IMR-90 (cell line): Measurements from ENCODE around the gene CNKSR3. TPM values are rescaled to one million over a fixed set of nuclear protein-coding genes. Genes with fewer than 3 reads are reported as not detected.

Experiments
- ATAC-seq: fragments of 200-7000 bp; cut with Tn5 transposase; 2 replicates; pipeline ENCODE4 v1.9.1; 2020; ENCODE audit warnings: low read depth, mild to moderate bottlenecking, moderate library complexity
- BruUV-seq: library from RNA; stranded (reverse); fragments of 400-500 nt; replicated peaks from 2 replicates; lab custom pipeline; 2021; lab: Mats Ljungman, UMichigan
- CTCF ChIA-PET: fragments of 300-600 bp; formaldehyde crosslinking; extraction: SDS; loops from one replicate; lab custom pipeline; 2021; ENCODE audit warnings: antibody characterized with exemption; lab: Yijun Ruan, JAX
- POLR2A ChIA-PET: fragments of 300-600 bp; sonication (Branson Sonifier 250); formaldehyde crosslinking; loops from one replicate; lab custom pipeline; 2022; ENCODE audit warnings: antibody characterized with exemption; ENCODE audit not compliant: unreplicated experiment; lab: Charles Lee
- DNase-seq: peaks from one replicate; pipeline ENCODE4 v3.0.0; 2013
- H2AFZ ChIP-seq: replicated peaks from 2 replicates; pipeline ENCODE3; 2013; ENCODE audit warnings: low read length, mild to moderate bottlenecking; ENCODE audit not compliant: poor library complexity
- H2AK5ac ChIP-seq: 2 replicates; pipeline ENCODE4 v1.6.1; 2013; ENCODE audit warnings: low read depth, low read length, inconsistent platforms
- H2AK9ac ChIP-seq: replicated peaks from 2 replicates; pipeline ENCODE3; 2013; ENCODE audit warnings: mild to moderate bottlenecking, low read depth, low read length, moderate library complexity; ENCODE audit not compliant: poor library complexity
- H2BK120ac ChIP-seq: 2 replicates; pipeline ENCODE4 v1.6.1; 2013; ENCODE audit warnings: low read depth, low read length, inconsistent platforms
- H2BK15ac ChIP-seq: 3 replicates; pipeline ENCODE4 v1.6.1; 2013; ENCODE audit warnings: low read depth, low read length, inconsistent platforms
- H2BK20ac ChIP-seq: 2 replicates; pipeline ENCODE4 v1.6.1; 2013; ENCODE audit warnings: low read depth, mild to moderate bottlenecking, inconsistent platforms, low read length, moderate library complexity
- H2BK5ac ChIP-seq: 2 replicates; pipeline ENCODE4 v1.6.1; 2013; ENCODE audit warnings: mild to moderate bottlenecking, low read depth, low read length, inconsistent platforms; ENCODE audit not compliant: poor library complexity, severe bottlenecking
- H3K14ac ChIP-seq: replicated peaks from 2 replicates; pipeline ENCODE4 v1.6.1; 2013; ENCODE audit warnings: low read depth, low read length, inconsistent platforms
- H3K18ac ChIP-seq: 2 replicates; pipeline ENCODE4 v1.6.1; 2013; ENCODE audit warnings: low read depth, low read length, control low read depth
- H3K23ac ChIP-seq: 2 replicates; pipeline ENCODE4 v1.6.1; 2013; ENCODE audit warnings: low read depth, low read length, inconsistent platforms
- H3K27ac ChIP-seq: 2 replicates; pipeline ENCODE4 v1.5.1; 2013; ENCODE audit warnings: mild to moderate bottlenecking, control low read depth, low read length; ENCODE audit not compliant: insufficient read depth
- H3K27me3 ChIP-seq: 2 replicates; pipeline ENCODE4 v1.6.1; 2013; ENCODE audit warnings: low read length; ENCODE audit not compliant: control insufficient read depth, insufficient read depth
- H3K36me3 ChIP-seq: 2 replicates; pipeline ENCODE4 v1.6.1; 2013; ENCODE audit warnings: low read length, mixed read lengths; ENCODE audit not compliant: control insufficient read depth, insufficient read depth
- H3K4ac ChIP-seq: 2 replicates; pipeline ENCODE4 v1.6.1; 2013; ENCODE audit warnings: low read depth, low read length, inconsistent platforms
- H3K4me1 ChIP-seq: 2 replicates; pipeline ENCODE4 v1.6.1; 2013; ENCODE audit warnings: low read length, mixed read lengths; ENCODE audit not compliant: control insufficient read depth, insufficient read depth
- H3K4me2 ChIP-seq: 2 replicates; pipeline ENCODE4 v1.6.1; 2013; ENCODE audit warnings: low read depth, mild to moderate bottlenecking, control low read depth, low read length, moderate library complexity
- H3K4me3 ChIP-seq: 2 replicates; pipeline ENCODE4 v1.5.1; 2013; ENCODE audit warnings: low read depth, mild to moderate bottlenecking, control low read depth, low read length, moderate library complexity; ENCODE audit not compliant: insufficient read depth
- H3K56ac ChIP-seq: 2 replicates; pipeline ENCODE4 v1.6.1; 2013; ENCODE audit warnings: low read length, inconsistent platforms; ENCODE audit not compliant: insufficient read depth; ENCODE audit errors: extremely low read depth
- H3K79me1 ChIP-seq, 2 experiments: 2 replicates each; pipeline ENCODE4 v1.6.1; 2013; ENCODE audit warnings: low read length in 2 of 2, inconsistent platforms in 1 of 2, low read depth in 1 of 2
- H3K9ac ChIP-seq: 2 replicates; pipeline ENCODE4 v1.6.1; 2013; ENCODE audit warnings: low read depth, low read length, control low read depth
- H3K9me1 ChIP-seq: 2 replicates; pipeline ENCODE4 v1.6.1; 2013; ENCODE audit warnings: low read length, inconsistent platforms; ENCODE audit not compliant: insufficient read depth
- H3K9me3 ChIP-seq: 2 replicates; pipeline ENCODE4 v1.6.1; 2013; ENCODE audit warnings: low read length; ENCODE audit not compliant: control insufficient read depth, insufficient read depth
- H4K20me1 ChIP-seq: 2 replicates; pipeline ENCODE4 v1.6.1; 2013; ENCODE audit warnings: low read length, inconsistent platforms; ENCODE audit not compliant: insufficient read depth
- H4K5ac ChIP-seq: 2 replicates; pipeline ENCODE4 v1.6.1; 2013; ENCODE audit warnings: mild to moderate bottlenecking, low read depth, low read length, control low read depth
- H4K8ac ChIP-seq, 2 experiments: 2 replicates each; pipeline ENCODE4 v1.6.1; 2013; ENCODE audit warnings: low read depth in 2 of 2, low read length in 2 of 2, control low read depth in 1 of 2, inconsistent platforms in 1 of 2
- H4K91ac ChIP-seq: 2 replicates; pipeline ENCODE4 v1.6.1; 2013; ENCODE audit warnings: low read depth, low read length, inconsistent platforms; ENCODE audit not compliant: insufficient read depth
- BHLHE40 ChIP-seq: fragments of 150-350 bp; IDR thresholded peaks from 2 replicates; pipeline ENCODE4 v1.6.1; 2016; ENCODE audit warnings: mild to moderate bottlenecking, low read depth, low read length
- CEBPB ChIP-seq: IDR thresholded peaks from 2 replicates; pipeline ENCODE4 v1.6.1; 2012; ENCODE audit warnings: low read depth, low read length, improper control_type of control experiment
- MAFK ChIP-seq: IDR thresholded peaks from 2 replicates; pipeline ENCODE4 v1.6.1; 2012; ENCODE audit warnings: low read depth, low read length, improper control_type of control experiment
- NFE2L2 ChIP-seq: fragments of 150-350 bp; IDR thresholded peaks from 2 replicates; pipeline ENCODE4 v1.6.1; 2016; ENCODE audit warnings: low read depth, mild to moderate bottlenecking, low read length
- POLR2A ChIP-seq: IDR thresholded peaks from 2 replicates; pipeline ENCODE4 v1.6.1; 2012; ENCODE audit warnings: mild to moderate bottlenecking, low read depth, low read length
- RCOR1 ChIP-seq: IDR thresholded peaks from 2 replicates; pipeline ENCODE4 v1.6.1; 2012; ENCODE audit warnings: mild to moderate bottlenecking, low read length, improper control_type of control experiment; ENCODE audit not compliant: insufficient replicate concordance
- SMC3 ChIP-seq: fragments of 150-350 bp; IDR thresholded peaks from 2 replicates; pipeline ENCODE4 v1.6.1; 2016; ENCODE audit warnings: low read depth, mild to moderate bottlenecking, antibody characterized with exemption, low read length, moderate library complexity
- WGBS, 2 experiments: methylation state at CpG; one replicate each; pipeline versions ENCODE4 v1.1.5 to v1.1.7; 2013; ENCODE audit warnings: missing lambda C conversion rate in 2 of 2; ENCODE audit not compliant: insufficient read length in 1 of 2; ENCODE audit errors: extremely low coverage in 2 of 2; 5-methylcytosine and 5-hydroxymethylcytosine counted together
- dilution Hi-C: fragments of 300-500 bp; cut with HindIII; formaldehyde crosslinking; loops from one replicate; pipeline ENCODE4 v1.14.3; 2018; ENCODE audit warnings: low sequenced_read_pairs; ENCODE audit not compliant: unreplicated experiment
- in situ Hi-C: fragments of 300-500 bp; cut with MboI; formaldehyde crosslinking; loops from 3 replicates; pipeline ENCODE4 v1.14.3; 2019; ENCODE audit warnings: low sequenced_read_pairs, inconsistent platforms, mixed read lengths
- intact Hi-C: fragments of 100-400 bp; cut with micrococcal nuclease; formaldehyde crosslinking; loops from 2 replicates; pipeline ENCODE4 v1.10.0; 2022
- polyA plus RNA-seq, 3 experiments: library from polyadenylated mRNA; depleted of rRNA; stranded (reverse); fragments of >200 nt; gene quantifications; 2 replicates each; pipeline ENCODE4 v1.2.3, GENCODE V29; 2012; ENCODE audit warnings: low replicate concordance in 1 of 3
- total RNA-seq: library from RNA; depleted of rRNA; stranded (reverse); fragments of >200 nt; gene quantifications from 2 replicates; pipeline ENCODE4 v1.2.3, GENCODE V29; 2012
- TF ChIP-seq, protein P1 (sequence below): fragments of 150-350 bp; IDR thresholded peaks from 2 replicates; pipeline ENCODE4 v1.6.1; 2016; ENCODE audit warnings: low read depth, mild to moderate bottlenecking, low read length, moderate library complexity, borderline replicate concordance
- TF ChIP-seq, protein P2 (sequence below): fragments of 150-350 bp; IDR thresholded peaks from 2 replicates; pipeline ENCODE4 v1.6.1; 2017; ENCODE audit warnings: mild to moderate bottlenecking, antibody characterized with exemption, low read length, low read depth

CNKSR3 gene
- total and polyA plus RNA-seq, 2 of the 4 experiments (the other 2 are of a cell fraction): 6.7 to 15.8 TPM

DNA sequence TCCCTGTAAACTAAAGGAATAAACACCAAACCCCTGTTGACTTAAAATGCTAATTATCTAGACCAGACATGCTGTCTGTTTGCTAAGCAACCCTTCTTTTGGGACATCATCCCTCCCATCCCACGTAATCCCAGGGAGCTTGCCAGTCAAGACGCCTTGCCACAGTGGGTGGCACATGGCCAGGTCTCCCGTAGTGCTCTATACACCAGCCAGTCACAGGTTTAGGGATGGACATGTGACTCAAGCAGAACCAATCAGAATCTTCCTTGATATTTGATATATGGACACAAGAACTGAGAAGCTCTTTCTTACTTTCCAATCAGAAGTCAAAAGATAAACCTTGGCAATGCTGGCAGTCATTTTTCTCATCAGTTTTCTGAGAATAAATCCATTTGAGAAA, 60.0 kb downstream of the CNKSR3 start:
- Histone ChIP-seq H2BK120ac (no peak overlapping the region), H3K9me3 (no peaks in the 10 kb centered on the region), H3K9me1 (peaks cover 6% of the 10 kb centered on the region), H2BK20ac (no peak overlapping the region), H2BK5ac (no peak overlapping the region), H3K14ac (no peak overlapping the region), H4K20me1 (peaks cover 9% of the 10 kb centered on the region; the same call in 1 of the 2 replicates), H3K27ac (no peak overlapping the region), H3K79me1 (peaks cover 17 to 34% of the 10 kb centered on the region in 2 experiments), H3K9ac (no peak overlapping the region), H2AK9ac (no peak overlapping the region), H4K5ac (no peak overlapping the region), H2AK5ac (no peak overlapping the region), H3K36me3 (peaks cover 2% of the 10 kb centered on the region), H3K4ac (no peak overlapping the region), H3K4me3 (no peak overlapping the region), H3K56ac (no peak overlapping the region), H3K4me2 (no peak overlapping the region), H3K27me3 (no peaks in the 10 kb centered on the region), H2BK15ac (no peak overlapping the region), H2AFZ (no peak overlapping the region), H3K18ac (no peak overlapping the region), H4K91ac (no peak overlapping the region), H4K8ac (no peak overlapping the region), H3K23ac (no peak overlapping the region), H3K4me1 (peaks cover 8% of the 10 kb centered on the region)
- ATAC-seq (no peak), DNase-seq (no peak)
- in situ Hi-C loops: no loop called here
- CTCF ChIA-PET: interaction anchor here (0.5 kb wide), 1 partner anchor 101 kb away, joined by 4 read pairs; no protein-coding TSS in a partner anchor
- TF ChIP-seq MAFK (no peak), NFE2L2 (no peak), BHLHE40 (no peak), POLR2A (no peak), RCOR1 (no peak), SMC3 (no peak), CEBPB (no peak)
- TF ChIP-seq, protein P1, sequence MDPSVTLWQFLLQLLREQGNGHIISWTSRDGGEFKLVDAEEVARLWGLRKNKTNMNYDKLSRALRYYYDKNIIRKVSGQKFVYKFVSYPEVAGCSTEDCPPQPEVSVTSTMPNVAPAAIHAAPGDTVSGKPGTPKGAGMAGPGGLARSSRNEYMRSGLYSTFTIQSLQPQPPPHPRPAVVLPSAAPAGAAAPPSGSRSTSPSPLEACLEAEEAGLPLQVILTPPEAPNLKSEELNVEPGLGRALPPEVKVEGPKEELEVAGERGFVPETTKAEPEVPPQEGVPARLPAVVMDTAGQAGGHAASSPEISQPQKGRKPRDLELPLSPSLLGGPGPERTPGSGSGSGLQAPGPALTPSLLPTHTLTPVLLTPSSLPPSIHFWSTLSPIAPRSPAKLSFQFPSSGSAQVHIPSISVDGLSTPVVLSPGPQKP: no peak
- TF ChIP-seq, protein P2, sequence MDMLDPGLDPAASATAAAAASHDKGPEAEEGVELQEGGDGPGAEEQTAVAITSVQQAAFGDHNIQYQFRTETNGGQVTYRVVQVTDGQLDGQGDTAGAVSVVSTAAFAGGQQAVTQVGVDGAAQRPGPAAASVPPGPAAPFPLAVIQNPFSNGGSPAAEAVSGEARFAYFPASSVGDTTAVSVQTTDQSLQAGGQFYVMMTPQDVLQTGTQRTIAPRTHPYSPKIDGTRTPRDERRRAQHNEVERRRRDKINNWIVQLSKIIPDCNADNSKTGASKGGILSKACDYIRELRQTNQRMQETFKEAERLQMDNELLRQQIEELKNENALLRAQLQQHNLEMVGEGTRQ: peak; percentile 19; the same call in 1 of the 2 replicates
- no CpG with 5 or more reads among the region's 3 CpGs for WGBS, 2 experiments
- no TSS peak for BruUV-seq
- POLR2A ChIA-PET: no interaction called here
- intact Hi-C loops: no loop called here
- dilution Hi-C loops: no loop called here
